ENCODE results near the gene OGFRL1.
"Not testable (repeated sequence)": the region's sequence is repeated elsewhere in the genome, so short reads cannot be mapped to it uniquely, and the experiment has no call there.

Gene OGFRL1

DNA sequence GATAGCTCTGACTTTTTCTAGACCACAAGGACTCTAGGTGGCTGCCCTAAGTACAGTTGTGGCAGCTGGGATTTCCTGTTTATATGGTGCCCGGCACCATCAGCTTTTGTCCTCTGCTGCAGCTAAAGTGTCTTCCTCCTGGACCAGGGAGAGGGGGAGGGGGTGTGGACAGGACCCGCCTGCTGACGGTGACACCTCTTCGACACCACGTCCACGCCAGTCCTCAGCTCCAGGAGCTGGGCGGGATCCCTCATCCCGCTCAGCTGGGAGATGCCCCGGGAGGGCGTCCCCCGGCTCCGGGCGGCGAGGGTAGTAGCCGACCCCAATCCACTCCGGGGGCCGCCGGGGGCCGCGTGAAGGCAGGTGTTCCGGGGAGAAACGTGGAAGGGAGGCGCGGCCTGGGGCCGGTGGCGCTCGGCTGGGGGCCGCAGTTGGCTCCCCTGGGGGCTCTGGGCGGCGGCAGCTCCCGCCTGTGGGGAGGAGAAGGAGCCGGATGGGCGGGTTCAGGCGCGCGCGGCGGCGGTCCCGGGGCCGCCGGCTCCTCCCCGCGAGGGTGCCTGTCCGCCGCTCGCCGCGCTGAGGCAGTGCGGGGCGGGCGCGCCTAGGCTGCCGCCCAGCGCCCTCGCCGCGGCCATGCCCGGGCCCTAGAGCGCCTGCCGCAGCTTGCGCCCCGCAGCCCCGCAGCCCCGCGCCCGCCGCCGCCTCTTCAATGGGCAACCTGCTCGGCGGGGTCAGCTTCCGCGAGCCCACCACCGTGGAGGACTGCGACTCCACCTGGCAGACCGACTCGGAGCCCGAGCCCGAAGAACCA is at the start of gene OGFRL1:
OGFRL1 (plus strand) TSS at position 584 of the 811 bp plus-strand sequence; CDS start at position 710, 126 bp downstream.
- DNase-seq: peak; percentile 81

GRCh38 chr6:71239694-71240093 is 48.9 kb upstream of the OGFRL1 start:
- DNase-seq: no peak

- no peak for DNase-seq
Observed at GRCh38 chr6:71245265-71246049, 43.2 kb upstream of the OGFRL1 start.

GRCh38 chr6:71246596-71246995 is 42.0 kb upstream of the OGFRL1 start:
- DNase-seq: no peak

- no peak for DNase-seq
Observed at GRCh38 chr6:71248306-71248765, 40.3 kb upstream of the OGFRL1 start.

GRCh38 chr6:71248878-71249544 is 39.6 kb upstream of the OGFRL1 start:
- no peak for DNase-seq

DNA sequence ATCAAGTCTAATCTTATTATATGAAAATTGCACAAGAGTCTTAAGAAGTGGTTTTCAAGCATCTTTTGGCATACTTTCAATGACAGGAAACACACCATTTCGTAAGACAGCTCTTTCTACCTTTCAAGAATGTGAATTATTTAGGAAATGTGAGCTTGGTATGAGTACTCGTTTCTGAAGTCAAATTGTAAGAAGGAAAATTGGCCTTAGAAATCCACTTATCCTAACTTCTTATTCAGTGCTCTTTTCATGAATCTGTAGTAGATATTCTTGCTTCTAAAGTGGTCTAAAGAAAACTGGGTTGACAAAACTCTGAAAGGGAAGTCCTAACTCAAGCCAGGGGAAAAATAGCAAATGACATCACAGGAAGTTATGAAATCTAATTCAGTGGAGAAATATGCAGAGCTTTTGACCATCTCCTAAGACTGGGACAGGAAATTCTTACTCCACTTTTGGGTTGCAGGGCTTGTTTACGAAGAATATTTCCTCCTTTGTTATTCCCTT is 38.5 kb upstream of the OGFRL1 start:
- no peak for DNase-seq

DNA sequence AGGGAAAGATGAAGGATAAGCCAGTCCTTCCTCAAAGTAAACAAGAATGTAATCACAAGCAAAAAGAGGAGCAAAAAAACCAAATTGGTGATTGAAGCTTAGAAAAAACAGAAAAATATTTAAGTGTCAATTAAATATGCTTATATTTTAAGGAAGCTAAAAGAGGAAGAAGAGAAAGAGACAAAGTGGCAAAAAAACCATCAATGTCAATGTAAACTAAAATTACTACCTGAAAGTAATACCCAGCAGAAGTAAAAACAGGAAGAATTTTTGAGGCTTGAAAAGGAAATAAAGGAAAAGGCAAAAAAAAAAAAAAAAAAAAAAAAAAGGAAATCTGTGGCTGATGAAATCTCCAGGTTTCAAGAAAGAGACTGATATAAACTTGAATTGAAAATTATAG is 36.2 kb upstream of the OGFRL1 start:
- DNase-seq: no peak

DNA sequence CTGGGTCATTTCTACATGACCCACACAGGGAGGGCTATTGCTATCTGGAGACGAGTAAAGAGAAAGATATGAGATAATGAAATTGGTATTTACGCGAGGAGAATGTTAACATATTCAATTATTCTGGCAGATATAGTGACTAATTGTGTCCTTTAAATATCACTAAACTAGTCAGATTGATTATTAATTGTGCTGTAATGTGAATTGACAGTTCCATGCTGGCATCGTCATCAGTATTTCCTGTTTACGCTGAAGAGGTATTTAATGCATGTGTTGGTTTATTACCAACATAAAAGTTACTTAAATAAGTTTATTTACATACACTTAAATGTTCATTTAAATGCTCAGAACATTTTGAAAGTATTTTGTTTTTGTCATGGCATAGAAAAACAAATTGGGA is 35.7 kb upstream of the OGFRL1 start:
- DNase-seq: no peak

- no peak for DNase-seq
Observed at GRCh38 chr6:71254323-71254722, 34.3 kb upstream of the OGFRL1 start.

DNA sequence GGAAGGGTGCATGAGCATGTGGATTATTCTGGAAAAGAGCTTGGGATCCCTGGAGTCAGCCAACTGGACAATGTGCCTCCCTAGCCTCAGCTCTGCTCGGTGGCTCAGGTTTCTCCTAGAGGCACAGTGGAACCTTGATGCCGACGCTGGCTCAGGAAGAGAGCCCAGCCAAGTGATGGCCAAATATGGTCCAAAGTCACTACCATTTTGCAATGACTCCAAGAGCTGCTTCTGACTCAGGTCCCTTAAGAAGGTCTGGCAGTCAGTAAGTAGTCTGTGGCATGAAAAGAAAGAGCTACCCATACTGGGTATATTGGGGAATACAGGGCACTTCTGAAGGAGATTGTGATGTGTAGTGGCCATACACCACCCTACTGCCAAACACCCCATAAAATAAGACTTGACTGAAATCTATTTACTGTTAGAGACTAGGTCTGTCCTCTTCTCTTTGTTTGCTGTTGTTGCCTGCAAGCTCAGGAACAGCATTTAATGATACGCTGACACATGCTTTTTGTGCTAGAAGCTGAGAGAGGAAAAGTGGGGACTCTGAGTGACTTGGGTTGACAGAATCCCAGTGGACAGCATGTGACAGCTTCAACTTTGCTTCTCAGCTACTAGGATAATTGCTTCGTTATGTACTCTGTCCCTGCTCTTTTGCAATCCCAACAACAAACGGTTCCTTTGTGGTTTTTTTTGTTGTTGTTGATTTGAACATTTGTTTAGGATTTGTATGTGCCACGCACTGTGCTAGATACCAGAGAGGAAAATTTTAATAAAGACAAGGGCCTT is 30.3 kb upstream of the OGFRL1 start:
- DNase-seq: no peak

DNA sequence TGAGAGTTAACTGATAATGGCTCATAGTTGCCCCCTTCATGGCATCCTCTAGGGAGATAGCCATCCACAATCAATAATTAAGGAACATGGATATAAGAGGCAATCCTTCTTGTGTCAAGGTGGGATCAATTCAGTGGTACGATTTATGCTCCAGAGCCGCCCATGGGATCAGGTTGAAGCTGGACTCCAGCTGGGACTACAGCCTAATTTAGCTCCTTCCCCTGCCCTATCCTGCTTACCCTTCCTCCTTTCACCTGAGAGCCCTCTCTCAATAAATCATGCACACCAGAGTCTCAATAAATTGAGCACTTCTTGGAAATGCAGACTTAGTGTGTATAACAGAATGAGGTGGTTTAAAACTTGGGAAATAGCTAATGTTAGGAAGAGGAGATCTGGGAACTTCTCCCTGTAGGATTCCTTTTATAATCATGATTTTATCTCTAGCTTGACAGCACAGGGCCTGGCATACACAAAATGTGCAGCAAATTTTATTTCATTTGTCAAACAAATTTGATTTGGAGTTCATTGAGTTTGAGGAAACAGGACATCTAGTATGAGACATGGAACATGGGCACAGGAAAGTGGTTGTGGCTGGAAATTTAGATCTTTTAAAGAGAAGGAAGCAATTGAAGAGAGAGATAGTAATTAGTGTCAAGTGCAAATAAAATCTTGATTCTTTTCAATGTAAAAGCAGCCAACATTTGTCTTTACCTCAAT is 28.6 kb upstream of the OGFRL1 start:
- DNase-seq: no peak

DNA sequence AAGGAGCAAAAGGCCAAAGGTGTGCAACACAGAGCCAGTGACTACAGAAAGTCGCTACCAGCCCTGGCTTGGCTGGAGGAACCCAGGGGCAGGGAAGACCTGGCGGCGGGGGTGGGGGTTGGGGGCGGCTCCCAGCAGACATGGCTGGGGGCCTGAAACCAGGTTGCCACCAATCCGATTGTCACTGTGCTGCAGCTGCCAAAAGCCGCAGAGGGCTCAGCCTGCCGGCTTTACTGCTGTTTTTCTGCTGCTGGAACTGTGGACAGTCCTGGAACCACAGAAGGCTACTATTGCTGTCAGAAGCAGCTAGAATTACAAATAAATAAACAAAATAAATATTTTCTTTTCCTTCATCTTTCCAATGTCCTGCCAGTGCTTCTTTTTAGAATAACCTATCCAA is 25.7 kb upstream of the OGFRL1 start:
- no peak for DNase-seq

- DNase-seq: not testable (repeated sequence)
Observed at GRCh38 chr6:71266392-71266791, 22.2 kb upstream of the OGFRL1 start.

- DNase-seq: no peak
Observed at GRCh38 chr6:71268735-71269437, 19.7 kb upstream of the OGFRL1 start.

GRCh38 chr6:71277926-71278600 is 10.5 kb upstream of the OGFRL1 start:
- no peak for DNase-seq

- DNase-seq: no peak
Observed at GRCh38 chr6:71279321-71279720, 9.3 kb upstream of the OGFRL1 start.

- no peak for DNase-seq
Observed at GRCh38 chr6:71279740-71280139, 8.9 kb upstream of the OGFRL1 start.

- no peak for DNase-seq
Observed at GRCh38 chr6:71280701-71281100, 7.9 kb upstream of the OGFRL1 start.

DNA sequence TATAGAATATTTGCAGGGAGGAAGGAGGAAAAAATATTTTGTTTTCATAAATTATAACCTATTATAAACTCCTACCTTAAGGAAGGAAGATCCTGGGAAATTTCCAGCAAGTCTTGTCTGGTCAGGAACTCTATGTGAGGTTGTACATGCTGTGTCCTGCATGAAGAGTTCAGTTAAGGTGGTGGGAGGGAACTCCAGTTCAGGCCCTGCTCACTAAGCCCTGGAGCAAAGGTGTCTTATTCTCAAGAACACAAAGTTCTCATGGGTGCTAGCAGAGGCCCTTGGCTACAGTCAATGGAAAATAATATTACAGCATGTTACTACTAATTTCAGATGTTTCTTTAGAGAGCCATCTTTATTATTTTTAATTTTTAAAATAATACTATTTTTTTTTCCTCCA is 3.8 kb upstream of the OGFRL1 start:
- no peak for DNase-seq

- DNase-seq: no peak
Observed at GRCh38 chr6:71287038-71287437, 1.6 kb upstream of the OGFRL1 start.
